T47D (cell line): ENCODE measurements around the gene PHLDB2.

Source experiments
- DNase-seq, 2 experiments: peaks; one replicate each; pipeline versions ENCODE4 v3.0.0 to v3.0.0-alpha.2; 2011 to 2012; ENCODE audit warnings: low read depth in 1 of 2, low spot score in 1 of 2
- JUND ChIP-seq: IDR thresholded peaks from 2 replicates; pipeline ENCODE4 v1.6.1; 2012; ENCODE audit warnings: low read depth
- in situ Hi-C: cut with HindIII; loops from 2 replicates; pipeline ENCODE4 v1.10.0; 2016; ENCODE audit warnings: low sequenced_read_pairs, low pct_unique_long_range_greater_than_20kb

The PHLDB2 gene

GRCh38 chr3:111989061-111989678 lies 130.1 kb downstream of the PHLDB2 start:
- TF ChIP-seq JUND = no peak
- DNase-seq = peak in 1 of 2 experiments; percentile 77
- in situ Hi-C loops = no loop called here

DNA sequence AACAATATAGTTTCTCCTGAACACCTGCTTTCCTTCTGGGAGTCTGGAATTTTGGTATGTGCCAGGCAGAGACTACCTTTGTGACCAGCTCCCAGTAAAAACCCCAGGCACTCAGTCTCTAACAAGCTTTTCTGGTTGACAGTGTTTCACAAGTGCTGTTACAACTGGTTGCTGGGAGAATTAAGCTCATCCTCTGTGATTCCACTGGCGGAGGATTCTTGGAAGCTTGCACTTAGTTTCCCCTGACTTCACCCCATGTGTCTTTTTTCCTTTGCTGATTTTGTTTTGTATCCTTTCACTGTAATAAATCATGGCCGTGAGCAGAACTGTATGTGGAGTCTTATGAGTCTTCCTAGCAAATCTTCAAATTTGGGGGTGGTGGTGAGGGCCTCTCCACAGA lies 134.0 kb downstream of the PHLDB2 start:
- no peak for TF ChIP-seq JUND
- in situ Hi-C loops = no loop called here

GRCh38 chr3:111998636-111999483 lies 139.8 kb downstream of the PHLDB2 start, which contains the start of gene TAGLN3:
TSS of gene TAGLN3 (plus strand) at chr3:111998922. CDS start at chr3:111999423, 501 bp downstream.
- DNase-seq = peak in 1 of 2 experiments; percentile 11
- in situ Hi-C loops = no loop called here
- no peak for TF ChIP-seq JUND

More for the DNA sequence above, 134.0 kb downstream of the PHLDB2 start:
- no peak for DNase-seq

DNA sequence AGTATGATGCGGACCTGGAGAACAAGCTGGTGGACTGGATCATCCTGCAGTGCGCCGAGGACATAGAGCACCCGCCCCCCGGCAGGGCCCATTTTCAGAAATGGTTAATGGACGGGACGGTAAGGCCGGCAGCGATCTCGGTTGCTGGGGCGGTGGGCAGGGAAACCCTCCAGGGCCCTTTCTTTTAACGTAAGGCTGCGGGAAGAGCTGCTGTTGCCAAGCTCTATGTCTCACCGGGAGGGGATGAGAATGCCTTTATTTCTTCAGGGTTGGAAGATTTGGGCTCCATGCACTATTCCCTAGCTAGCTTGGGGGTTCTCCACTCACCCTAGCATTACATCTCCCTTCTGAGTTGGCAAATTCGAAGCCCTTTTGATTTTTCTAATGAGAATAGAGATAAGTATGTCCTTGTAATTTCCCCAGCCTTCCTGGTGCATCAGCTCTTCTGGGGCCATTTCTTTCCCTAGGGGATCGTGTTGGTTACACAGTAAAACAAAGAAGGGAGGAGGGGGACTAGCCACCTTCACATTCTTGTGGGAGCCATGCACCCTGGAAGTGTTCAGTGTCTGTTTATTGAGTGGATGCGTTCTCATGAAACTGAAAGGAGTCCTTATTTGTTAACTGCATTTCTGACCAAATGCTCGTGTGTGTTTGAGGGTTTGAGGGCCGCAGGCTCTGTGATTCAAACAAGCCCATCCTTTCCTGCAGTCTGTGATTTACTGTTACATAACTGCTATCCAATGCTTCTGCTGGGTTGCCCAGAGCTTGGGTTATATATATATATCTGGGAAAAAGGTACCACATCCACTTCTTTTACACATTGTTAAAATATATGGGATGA lies 140.6 kb downstream of the PHLDB2 start:
- no peak for TF ChIP-seq JUND
- no peak for DNase-seq
- in situ Hi-C loops = no loop called here

DNA sequence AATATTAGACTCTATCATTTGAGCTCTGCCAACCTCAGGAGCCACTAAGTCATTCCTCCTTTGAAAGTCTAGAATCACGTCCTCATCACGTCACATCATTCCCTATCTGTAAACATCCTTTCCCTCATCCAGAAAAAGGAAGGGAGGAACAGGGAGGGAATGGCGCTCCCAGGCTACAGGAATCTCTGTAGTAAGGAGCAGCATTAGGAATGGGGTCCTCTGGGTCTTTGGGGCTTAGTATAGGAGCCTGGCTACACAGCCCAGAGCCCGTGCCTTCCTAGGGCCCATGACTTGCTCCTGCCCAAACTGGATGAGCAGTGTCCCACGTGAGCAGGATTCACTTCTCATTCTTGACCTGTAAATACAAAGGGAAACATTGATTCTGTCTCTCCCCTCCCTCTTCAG lies 141.3 kb downstream of the PHLDB2 start:
- in situ Hi-C loops = no loop called here
- DNase-seq = no peak
- TF ChIP-seq JUND = no peak

- no peak for DNase-seq
- no peak for TF ChIP-seq JUND
- in situ Hi-C loops = no loop called here
These were observed 141.9 kb downstream of the PHLDB2 start for GRCh38 chr3:112000966-112001365.

- in situ Hi-C loops = no loop called here
- TF ChIP-seq JUND = no peak
- DNase-seq = no peak
These were observed 142.5 kb downstream of the PHLDB2 start for GRCh38 chr3:112001526-112001925.

DNA sequence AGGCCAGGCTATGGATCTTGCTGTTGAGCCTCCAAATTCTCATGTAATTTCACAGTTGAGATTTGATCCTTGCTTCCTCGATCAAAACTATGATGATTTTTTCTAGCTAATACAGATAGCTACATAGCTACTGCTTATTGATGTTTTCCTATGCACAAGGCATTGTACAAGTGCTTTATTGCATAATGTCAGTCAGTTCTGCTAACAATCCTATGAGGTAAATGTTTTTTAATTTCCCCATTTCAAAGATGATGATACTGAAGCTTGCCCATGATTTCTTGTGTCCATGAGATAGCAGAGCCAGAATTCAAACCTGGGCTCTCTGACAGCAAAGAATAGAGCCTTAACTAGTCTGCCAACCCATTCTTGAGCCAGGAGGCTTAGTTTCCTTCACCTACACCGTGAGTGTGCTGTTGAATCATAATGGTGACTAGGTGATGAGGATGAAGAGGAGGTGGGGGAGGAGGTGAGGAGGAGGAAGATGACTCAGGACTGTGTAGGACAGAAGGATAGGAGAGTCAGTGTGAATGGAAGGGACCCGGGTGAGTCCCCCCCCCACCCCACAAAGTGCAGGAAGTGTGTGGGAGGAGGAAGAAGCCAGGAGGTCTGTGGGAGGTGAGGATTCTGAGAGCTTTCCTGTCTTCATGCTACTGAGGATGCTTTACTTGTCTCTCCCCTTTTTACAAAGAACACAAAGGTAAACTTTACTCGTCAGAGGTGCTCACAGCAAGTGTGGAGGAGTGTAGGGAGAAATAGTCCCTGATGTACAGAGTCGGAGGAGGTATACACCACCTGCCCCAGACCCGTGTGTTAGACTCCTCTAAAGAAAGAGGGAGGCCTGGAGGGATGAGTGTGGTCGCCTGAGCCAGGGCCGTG lies 143.3 kb downstream of the PHLDB2 start:
- no peak for DNase-seq
- TF ChIP-seq JUND = no peak
- in situ Hi-C loops = no loop called here

DNA sequence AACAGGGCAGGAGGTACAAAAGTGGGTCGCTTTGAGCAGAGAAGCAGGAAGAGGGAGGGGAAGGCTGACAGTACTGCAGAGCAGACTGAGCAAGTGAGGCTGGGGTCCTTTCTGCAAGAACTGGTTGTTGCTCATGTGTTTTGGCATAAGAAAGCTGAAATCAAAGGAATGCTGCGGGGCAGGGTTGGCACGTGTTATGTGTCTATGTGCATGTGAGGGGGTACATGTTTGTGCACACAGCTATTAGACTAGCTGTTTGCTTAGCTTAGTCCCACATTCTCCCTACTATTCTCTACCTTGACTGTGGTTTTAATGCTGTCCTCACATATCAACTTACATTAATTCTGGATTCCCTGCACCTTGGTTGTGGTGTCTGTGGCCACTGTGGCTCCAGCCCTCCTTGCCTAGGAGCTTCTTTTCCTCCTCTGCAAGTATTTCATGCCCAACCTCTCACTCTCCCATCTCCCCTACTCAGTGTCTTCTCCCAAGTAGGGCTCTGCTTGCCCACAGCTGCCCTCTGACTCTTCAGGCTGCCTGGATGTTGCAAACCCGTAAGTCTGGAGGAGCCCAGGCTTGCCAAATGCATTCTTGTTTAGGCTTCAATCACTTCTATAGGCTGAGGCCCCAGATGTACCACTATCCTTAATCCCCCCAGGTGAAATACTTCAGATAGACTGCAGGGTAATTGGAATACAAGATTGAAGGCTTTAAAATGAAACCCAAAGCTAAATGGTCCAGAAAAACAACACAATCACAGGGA lies 144.4 kb downstream of the PHLDB2 start:
- no peak for TF ChIP-seq JUND

GRCh38 chr3:112004187-112004586 lies 145.1 kb downstream of the PHLDB2 start:
- in situ Hi-C loops = no loop called here
- no peak for DNase-seq
- TF ChIP-seq JUND = no peak

More for the DNA sequence above, 144.4 kb downstream of the PHLDB2 start:
- in situ Hi-C loops = no loop called here
- DNase-seq = peak in 1 of 2 experiments; percentile 6

DNA sequence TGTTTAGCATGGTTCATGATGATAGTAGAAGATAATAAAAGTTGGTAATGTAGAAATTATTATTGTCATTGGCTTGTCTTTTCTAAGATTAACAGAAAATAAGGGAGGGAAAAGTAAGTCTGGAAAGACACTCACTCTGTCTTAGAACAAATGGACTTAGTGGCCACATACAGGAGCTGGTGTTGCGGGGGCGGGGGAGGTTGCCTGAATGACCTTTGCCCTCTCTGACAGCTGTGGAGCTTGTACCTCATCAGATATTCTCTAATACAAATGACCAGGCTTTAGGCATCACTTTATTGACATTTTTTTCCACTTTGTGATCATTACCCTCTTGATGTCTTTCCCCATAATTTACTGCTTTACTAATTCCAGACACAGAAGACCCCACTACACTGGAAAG lies 145.6 kb downstream of the PHLDB2 start:
- DNase-seq = no peak
- in situ Hi-C loops = no loop called here

More for the DNA sequence above, 145.6 kb downstream of the PHLDB2 start:
- no peak for TF ChIP-seq JUND
